C4-2B (cell line): ENCODE measurements around the gene PREX1.

Experiments
- CTCF ChIP-seq: fragments of 450-650 bp; conservative IDR thresholded peaks from 2 replicates; pipeline ENCODE4 v1.5.1; 2017; ENCODE audit warnings: mild to moderate bottlenecking
- ZFX ChIP-seq: fragments of 450-650 bp; IDR thresholded peaks from 2 replicates; pipeline ENCODE4 v1.6.1; 2017

- TF ChIP-seq CTCF = no peak
- no peak for TF ChIP-seq ZFX
These were observed 144.2 kb downstream of the PREX1 start for GRCh38 chr20:48683467-48684175.
